HepG2 (cell line): ENCODE results near the gene LRPAP1. TPM values are rescaled to one million over a fixed set of nuclear protein-coding genes. Genes with fewer than 3 reads are reported as not detected.

Experiments used
- FOXK1 ChIP-seq: sonication (generic); formaldehyde crosslinking; IDR thresholded peaks from 2 replicates; pipeline ENCODE4 v1.4.0; 2020; ENCODE audit warnings: low read depth, missing genetic modification reagents, borderline replicate concordance
- HDAC1 ChIP-seq: sonication (generic); formaldehyde crosslinking; IDR thresholded peaks from 2 replicates; pipeline ENCODE4 v1.5.1; 2020; ENCODE audit warnings: mild to moderate bottlenecking, missing genetic modification reagents
- KLF6 ChIP-seq: IDR thresholded peaks from 2 replicates; pipeline ENCODE4 v1.8.0; 2016; ENCODE audit warnings: missing biosample characterization, missing genetic modification reagents
- NCOA2 ChIP-seq: sonication (generic); formaldehyde crosslinking; IDR thresholded peaks from 2 replicates; pipeline ENCODE4 v1.8.0; 2022; ENCODE audit warnings: inconsistent platforms
- NR2C2 ChIP-seq: sonication (generic); formaldehyde crosslinking; IDR thresholded peaks from 2 replicates; pipeline ENCODE4 v1.4.0; 2020; ENCODE audit warnings: missing genetic modification reagents, mild to moderate bottlenecking, moderate library complexity, borderline replicate concordance
- NR2F6 ChIP-seq, 2 experiments: IDR thresholded peaks; 2 replicates each; pipeline ENCODE4 v1.6.1; 2016; ENCODE audit warnings: antibody characterized with exemption in 1 of 2, mild to moderate bottlenecking in 1 of 2
- SALL1 ChIP-seq: sonication (generic); formaldehyde crosslinking; IDR thresholded peaks from 2 replicates; pipeline ENCODE4 v1.8.0; 2022; ENCODE audit warnings: mild to moderate bottlenecking, missing genetic modification reagents
- ZFX ChIP-seq: sonication (generic); formaldehyde crosslinking; IDR thresholded peaks from 2 replicates; pipeline ENCODE4 v1.4.0; 2020; ENCODE audit warnings: mild to moderate bottlenecking, low read depth, missing genetic modification reagents, moderate library complexity
- ZNF263 ChIP-seq: sonication (generic); formaldehyde crosslinking; IDR thresholded peaks from 2 replicates; pipeline ENCODE4 v1.4.0; 2020; ENCODE audit warnings: missing genetic modification reagents
- ZNF292 ChIP-seq: sonication (generic); formaldehyde crosslinking; IDR thresholded peaks from 2 replicates; pipeline ENCODE4 v1.8.1; 2022; ENCODE audit warnings: mild to moderate bottlenecking, low read depth, missing genetic modification reagents, borderline replicate concordance
- ZNF614 ChIP-seq: IDR thresholded peaks from 2 replicates; pipeline ENCODE4 v1.6.1; 2018; ENCODE audit warnings: missing biosample characterization, missing genetic modification reagents, inconsistent platforms, borderline replicate concordance
- ZNF747 ChIP-seq: sonication (generic); formaldehyde crosslinking; IDR thresholded peaks from 2 replicates; pipeline ENCODE4 v1.8.1; 2023; ENCODE audit warnings: missing genetic modification reagents, mild to moderate bottlenecking, borderline replicate concordance
- polyA plus RNA-seq, 8 experiments: library from polyadenylated mRNA; depleted of rRNA in 3 of 8; stranded (reverse) in 7 of 8; unstranded in 1 of 8; fragments of >200 nt; fragmentation: Illumina TruSeq in 4 of 8; extraction: Trizol in 4 of 8; gene quantifications; 2 replicates each; pipeline versions ENCODE4 v1.2.1 to v1.2.3, GENCODE V29; 2011 to 2016; ENCODE audit warnings: low read depth in 4 of 8, missing spikeins in 1 of 8, mixed read lengths in 1 of 8; ENCODE audit not compliant: insufficient read depth in 1 of 8
- total RNA-seq, 5 experiments: library from RNA; depleted of rRNA; stranded (reverse); fragments of >200 nt; fragmentation: Illumina TruSeq; extraction: Trizol; gene quantifications; 2 replicates each; pipeline ENCODE4 v1.2.3, GENCODE V29; 2016; ENCODE audit warnings: low read depth in 1 of 5
- TF ChIP-seq, protein P1 (sequence below): IDR thresholded peaks from 2 replicates; pipeline ENCODE4 v1.6.1; 2016; ENCODE audit warnings: low read depth, missing genetic modification reagents, missing compliant biosample characterization
- TF ChIP-seq, protein P2 (sequence below): sonication (generic); formaldehyde crosslinking; IDR thresholded peaks from 2 replicates; pipeline ENCODE4 v1.4.0; 2020; ENCODE audit warnings: mild to moderate bottlenecking, missing genetic modification reagents
- TF ChIP-seq, protein P3 (sequence below): IDR thresholded peaks from 2 replicates; pipeline ENCODE4 v1.4.0; 2020; ENCODE audit warnings: mild to moderate bottlenecking, missing genetic modification reagents

The LRPAP1 gene
- total and polyA plus RNA-seq, 2 of the 13 experiments (the other 11 are each of a cell fraction or from before 2014, with no cell fraction given) = 153 to 191 TPM

DNA sequence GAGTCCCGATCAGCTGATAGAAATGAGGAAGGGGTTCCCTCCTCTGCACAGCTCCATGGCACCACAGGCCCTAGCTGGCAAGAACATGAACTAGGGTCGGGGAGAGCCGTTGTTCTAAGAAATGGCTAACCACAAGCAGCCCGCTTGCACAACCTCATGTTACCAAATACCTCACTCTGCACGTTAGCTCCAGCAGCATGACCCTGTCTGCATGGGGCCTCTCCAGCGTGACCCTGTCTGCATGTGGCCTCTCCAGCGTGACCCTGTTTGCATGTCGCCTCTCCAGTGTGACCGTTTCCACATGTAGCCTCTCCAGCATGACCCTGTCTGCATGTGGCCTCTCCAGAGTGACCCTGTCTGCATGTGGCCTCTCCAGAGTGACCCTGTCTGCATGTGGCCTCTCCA lies 24.9 kb upstream of the LRPAP1 start (continued):
- TF ChIP-seq, protein P1, sequence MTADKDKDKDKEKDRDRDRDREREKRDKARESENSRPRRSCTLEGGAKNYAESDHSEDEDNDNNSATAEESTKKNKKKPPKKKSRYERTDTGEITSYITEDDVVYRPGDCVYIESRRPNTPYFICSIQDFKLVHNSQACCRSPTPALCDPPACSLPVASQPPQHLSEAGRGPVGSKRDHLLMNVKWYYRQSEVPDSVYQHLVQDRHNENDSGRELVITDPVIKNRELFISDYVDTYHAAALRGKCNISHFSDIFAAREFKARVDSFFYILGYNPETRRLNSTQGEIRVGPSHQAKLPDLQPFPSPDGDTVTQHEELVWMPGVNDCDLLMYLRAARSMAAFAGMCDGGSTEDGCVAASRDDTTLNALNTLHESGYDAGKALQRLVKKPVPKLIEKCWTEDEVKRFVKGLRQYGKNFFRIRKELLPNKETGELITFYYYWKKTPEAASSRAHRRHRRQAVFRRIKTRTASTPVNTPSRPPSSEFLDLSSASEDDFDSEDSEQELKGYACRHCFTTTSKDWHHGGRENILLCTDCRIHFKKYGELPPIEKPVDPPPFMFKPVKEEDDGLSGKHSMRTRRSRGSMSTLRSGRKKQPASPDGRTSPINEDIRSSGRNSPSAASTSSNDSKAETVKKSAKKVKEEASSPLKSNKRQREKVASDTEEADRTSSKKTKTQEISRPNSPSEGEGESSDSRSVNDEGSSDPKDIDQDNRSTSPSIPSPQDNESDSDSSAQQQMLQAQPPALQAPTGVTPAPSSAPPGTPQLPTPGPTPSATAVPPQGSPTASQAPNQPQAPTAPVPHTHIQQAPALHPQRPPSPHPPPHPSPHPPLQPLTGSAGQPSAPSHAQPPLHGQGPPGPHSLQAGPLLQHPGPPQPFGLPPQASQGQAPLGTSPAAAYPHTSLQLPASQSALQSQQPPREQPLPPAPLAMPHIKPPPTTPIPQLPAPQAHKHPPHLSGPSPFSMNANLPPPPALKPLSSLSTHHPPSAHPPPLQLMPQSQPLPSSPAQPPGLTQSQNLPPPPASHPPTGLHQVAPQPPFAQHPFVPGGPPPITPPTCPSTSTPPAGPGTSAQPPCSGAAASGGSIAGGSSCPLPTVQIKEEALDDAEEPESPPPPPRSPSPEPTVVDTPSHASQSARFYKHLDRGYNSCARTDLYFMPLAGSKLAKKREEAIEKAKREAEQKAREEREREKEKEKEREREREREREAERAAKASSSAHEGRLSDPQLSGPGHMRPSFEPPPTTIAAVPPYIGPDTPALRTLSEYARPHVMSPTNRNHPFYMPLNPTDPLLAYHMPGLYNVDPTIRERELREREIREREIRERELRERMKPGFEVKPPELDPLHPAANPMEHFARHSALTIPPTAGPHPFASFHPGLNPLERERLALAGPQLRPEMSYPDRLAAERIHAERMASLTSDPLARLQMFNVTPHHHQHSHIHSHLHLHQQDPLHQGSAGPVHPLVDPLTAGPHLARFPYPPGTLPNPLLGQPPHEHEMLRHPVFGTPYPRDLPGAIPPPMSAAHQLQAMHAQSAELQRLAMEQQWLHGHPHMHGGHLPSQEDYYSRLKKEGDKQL (CRISPR knock-in tag) = 0 out of 2 replicates have a peak, but pooled peaks have one; percentile 26
- TF ChIP-seq SALL1 (CRISPR knock-in tag) (peak; percentile 82), ZNF747 (CRISPR knock-in tag) (peak; percentile 39; the same call in 1 of the 2 replicates), ZNF292 (peak; percentile 89; the same call in 1 of the 2 replicates), FOXK1 (CRISPR knock-in tag) (peak; percentile 49; the same call in 1 of the 2 replicates), KLF6 (CRISPR knock-in tag) (0 out of 2 replicates have a peak, but pooled peaks have one; percentile 48), ZNF263 (CRISPR knock-in tag) (peak; percentile 33; the same call in 1 of the 2 replicates), NCOA2 (CRISPR knock-in tag) (0 out of 2 replicates have a peak, but pooled peaks have one; percentile 21), HDAC1 (CRISPR knock-in tag) (peak; percentile 56; the same call in 1 of the 2 replicates), ZNF614 (peak; percentile 55; the same call in 1 of the 2 replicates), NR2C2 (peak; percentile 89), ZFX (peak; percentile 45; the same call in 1 of the 2 replicates), NR2F6 (IDR thresholded peaks at IDR 0.05) (peak; percentile 87), NR2F6 (CRISPR knock-in tag; IDR thresholded peaks at IDR 0.05) (peak; percentile 92)
- TF ChIP-seq, protein P2, sequence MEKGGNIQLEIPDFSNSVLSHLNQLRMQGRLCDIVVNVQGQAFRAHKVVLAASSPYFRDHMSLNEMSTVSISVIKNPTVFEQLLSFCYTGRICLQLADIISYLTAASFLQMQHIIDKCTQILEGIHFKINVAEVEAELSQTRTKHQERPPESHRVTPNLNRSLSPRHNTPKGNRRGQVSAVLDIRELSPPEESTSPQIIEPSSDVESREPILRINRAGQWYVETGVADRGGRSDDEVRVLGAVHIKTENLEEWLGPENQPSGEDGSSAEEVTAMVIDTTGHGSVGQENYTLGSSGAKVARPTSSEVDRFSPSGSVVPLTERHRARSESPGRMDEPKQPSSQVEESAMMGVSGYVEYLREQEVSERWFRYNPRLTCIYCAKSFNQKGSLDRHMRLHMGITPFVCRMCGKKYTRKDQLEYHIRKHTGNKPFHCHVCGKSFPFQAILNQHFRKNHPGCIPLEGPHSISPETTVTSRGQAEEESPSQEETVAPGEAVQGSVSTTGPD = peak; percentile 78
- TF ChIP-seq, protein P3, sequence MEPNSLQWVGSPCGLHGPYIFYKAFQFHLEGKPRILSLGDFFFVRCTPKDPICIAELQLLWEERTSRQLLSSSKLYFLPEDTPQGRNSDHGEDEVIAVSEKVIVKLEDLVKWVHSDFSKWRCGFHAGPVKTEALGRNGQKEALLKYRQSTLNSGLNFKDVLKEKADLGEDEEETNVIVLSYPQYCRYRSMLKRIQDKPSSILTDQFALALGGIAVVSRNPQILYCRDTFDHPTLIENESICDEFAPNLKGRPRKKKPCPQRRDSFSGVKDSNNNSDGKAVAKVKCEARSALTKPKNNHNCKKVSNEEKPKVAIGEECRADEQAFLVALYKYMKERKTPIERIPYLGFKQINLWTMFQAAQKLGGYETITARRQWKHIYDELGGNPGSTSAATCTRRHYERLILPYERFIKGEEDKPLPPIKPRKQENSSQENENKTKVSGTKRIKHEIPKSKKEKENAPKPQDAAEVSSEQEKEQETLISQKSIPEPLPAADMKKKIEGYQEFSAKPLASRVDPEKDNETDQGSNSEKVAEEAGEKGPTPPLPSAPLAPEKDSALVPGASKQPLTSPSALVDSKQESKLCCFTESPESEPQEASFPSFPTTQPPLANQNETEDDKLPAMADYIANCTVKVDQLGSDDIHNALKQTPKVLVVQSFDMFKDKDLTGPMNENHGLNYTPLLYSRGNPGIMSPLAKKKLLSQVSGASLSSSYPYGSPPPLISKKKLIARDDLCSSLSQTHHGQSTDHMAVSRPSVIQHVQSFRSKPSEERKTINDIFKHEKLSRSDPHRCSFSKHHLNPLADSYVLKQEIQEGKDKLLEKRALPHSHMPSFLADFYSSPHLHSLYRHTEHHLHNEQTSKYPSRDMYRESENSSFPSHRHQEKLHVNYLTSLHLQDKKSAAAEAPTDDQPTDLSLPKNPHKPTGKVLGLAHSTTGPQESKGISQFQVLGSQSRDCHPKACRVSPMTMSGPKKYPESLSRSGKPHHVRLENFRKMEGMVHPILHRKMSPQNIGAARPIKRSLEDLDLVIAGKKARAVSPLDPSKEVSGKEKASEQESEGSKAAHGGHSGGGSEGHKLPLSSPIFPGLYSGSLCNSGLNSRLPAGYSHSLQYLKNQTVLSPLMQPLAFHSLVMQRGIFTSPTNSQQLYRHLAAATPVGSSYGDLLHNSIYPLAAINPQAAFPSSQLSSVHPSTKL (CRISPR knock-in tag) = peak; percentile 82
